LNCaP clone FGC (cell line): ENCODE results near the gene CPXM2.

Experiments used
- DNase-seq: peaks from one replicate; pipeline ENCODE4 v3.0.0-alpha.2; 2011; ENCODE audit warnings: low read depth
- H3K4me3 ChIP-seq: 2 replicates; pipeline ENCODE4 v1.5.1; 2011; ENCODE audit warnings: mild to moderate bottlenecking, low read depth, low read length, control low read depth
- TF ChIP-seq, protein P1 (sequence below): IDR thresholded peaks from 2 replicates; pipeline ENCODE4 v1.5.1; 2012; ENCODE audit warnings: mild to moderate bottlenecking; ENCODE audit not compliant: control insufficient read depth, insufficient read depth; ENCODE audit errors: extremely low read depth

CPXM2 gene

DNA sequence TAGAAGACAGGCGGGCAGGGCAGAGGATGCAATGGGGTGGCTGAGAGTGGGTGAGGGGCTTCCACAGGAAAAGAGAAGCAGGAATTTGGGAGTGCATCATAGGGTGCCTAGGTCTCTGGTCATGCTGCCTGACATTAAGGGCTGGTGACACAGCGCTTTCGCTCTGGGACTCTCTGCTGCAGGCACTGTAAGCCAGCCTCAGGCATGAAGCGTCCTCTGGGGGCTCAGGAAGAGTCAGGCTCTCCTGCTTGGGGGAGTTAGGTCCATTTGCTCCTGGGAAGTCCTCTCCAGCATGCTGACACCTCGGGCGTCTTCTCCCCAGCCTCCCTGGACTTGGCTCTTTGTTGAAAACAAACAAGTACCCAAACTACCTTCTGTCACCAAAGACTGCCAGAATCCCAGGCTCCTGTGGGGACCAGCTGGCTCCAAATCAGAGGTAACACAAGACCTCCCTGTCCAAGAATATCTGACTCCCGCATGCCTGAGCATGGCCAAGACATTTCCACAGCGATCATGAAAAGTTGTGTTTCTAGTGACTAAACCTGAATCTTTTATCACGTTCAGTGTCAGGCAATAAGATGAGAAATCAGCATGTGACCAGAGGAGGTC, 170.1 kb downstream of the CPXM2 start:
- H3K4me3 ChIP-seq = no peak overlapping the region
- DNase-seq = no peak
- TF ChIP-seq, protein P1, sequence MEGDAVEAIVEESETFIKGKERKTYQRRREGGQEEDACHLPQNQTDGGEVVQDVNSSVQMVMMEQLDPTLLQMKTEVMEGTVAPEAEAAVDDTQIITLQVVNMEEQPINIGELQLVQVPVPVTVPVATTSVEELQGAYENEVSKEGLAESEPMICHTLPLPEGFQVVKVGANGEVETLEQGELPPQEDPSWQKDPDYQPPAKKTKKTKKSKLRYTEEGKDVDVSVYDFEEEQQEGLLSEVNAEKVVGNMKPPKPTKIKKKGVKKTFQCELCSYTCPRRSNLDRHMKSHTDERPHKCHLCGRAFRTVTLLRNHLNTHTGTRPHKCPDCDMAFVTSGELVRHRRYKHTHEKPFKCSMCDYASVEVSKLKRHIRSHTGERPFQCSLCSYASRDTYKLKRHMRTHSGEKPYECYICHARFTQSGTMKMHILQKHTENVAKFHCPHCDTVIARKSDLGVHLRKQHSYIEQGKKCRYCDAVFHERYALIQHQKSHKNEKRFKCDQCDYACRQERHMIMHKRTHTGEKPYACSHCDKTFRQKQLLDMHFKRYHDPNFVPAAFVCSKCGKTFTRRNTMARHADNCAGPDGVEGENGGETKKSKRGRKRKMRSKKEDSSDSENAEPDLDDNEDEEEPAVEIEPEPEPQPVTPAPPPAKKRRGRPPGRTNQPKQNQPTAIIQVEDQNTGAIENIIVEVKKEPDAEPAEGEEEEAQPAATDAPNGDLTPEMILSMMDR = no peak

DNA sequence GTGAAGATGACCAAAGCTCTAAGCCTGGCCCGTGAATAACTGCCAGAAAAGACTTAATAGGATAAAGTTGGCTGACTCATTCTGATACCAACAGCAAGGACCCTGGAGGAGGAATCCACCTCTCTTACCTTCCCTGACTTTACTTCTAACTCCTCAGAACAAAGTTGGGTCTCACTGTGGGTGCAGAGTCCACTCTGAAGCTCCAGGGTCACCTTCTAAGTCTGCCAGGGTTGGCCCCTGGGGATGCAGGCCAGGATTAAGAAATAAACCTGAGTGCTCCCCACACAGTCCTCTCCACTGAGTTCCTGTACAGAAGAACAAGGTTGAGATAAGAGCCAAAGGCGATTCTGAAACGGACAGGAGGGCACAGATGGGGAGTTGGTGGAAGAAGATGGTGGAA, 171.1 kb downstream of the CPXM2 start:
- TF ChIP-seq, protein P1 = no peak
- DNase-seq = no peak
- H3K4me3 ChIP-seq = no peak overlapping the region

DNA sequence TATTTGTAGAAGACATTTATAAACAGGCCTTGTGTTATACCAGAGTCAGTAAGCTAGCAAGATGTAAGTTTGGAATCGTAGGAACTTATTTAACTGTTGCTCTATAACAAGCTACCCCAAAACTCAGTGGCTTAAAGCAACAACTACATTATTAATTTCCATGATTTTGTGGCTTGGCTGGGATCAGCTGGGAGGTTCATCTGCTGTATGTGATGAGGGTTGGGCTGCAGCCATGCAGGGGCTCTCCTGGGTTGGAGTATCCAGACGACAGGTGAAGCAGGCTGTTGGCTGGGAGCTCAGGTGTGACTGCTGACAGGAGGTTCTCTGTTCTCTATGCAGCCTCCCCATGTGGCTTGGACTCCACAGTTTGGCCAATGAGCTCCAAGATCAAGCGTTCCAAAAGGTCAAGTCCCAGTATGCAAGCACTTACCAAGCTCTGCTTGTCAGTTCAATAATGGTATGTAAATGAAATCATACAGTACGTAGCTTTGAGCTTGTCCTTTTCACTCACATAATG, 173.0 kb downstream of the CPXM2 start:
- H3K4me3 ChIP-seq = no peak overlapping the region
- TF ChIP-seq, protein P1 = no peak
- DNase-seq = no peak

DNA sequence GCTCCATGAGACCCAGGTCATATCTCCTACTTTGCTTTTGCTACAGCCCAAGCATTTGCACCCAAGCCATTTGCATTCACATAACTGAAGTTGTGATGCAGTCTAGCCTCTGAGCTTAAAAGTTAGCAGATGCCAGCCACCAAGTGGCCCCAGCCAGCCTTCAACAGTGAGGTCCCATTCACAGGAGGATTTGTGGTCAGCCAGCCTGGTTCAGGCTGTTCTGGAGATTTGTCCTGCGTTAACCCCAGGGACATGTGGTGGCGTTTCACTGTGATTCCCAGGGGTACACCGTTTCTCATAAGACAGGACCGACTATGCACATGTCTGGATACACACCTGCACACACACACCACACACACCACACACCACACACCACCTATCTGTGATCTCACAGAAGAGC, 174.3 kb downstream of the CPXM2 start:
- TF ChIP-seq, protein P1 = no peak
- no peak for DNase-seq
- no peak overlapping the region for H3K4me3 ChIP-seq

DNA sequence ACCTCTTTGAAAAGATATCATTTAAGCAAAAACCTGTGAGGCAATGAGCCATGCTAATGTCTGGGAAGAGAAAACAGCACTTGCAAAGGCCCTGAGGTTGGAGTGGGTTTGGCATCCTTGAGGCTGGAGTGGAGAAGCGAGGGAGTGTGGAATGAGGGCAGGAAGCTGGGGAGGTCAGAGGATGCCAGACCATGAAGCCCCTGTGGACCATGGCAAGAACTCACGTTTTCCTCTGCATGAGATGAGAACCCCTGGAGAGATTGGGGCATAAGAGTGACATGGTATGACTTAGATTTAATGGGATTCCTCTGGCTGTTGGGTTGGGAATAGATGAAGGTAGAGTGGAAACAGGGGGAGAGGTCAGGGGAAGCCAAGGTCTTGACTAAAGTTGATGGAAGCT, 176.1 kb downstream of the CPXM2 start:
- no peak overlapping the region for H3K4me3 ChIP-seq
- TF ChIP-seq, protein P1 = no peak
- DNase-seq = no peak

DNA sequence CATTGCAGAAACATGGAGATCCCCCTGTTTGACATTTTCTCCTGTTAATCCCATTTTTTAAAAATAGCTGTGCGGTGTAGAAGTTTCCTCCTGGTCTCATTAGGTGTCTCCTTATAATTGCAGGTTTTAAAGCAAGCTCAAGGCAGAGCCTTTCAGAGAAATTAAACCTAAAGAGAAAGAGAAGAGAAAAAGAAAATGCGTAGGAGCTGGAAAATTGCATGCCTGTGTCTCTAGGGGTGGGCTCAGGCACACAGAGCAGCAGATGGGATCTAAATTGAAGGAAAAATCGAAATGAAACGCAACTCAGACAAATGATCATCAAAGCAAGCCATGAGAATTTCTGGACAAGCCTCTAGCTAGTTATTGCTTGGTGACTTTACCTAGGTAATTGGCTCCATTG, 185.4 kb downstream of the CPXM2 start:
- TF ChIP-seq, protein P1 = no peak
- H3K4me3 ChIP-seq = no peak overlapping the region
- no peak for DNase-seq

DNA sequence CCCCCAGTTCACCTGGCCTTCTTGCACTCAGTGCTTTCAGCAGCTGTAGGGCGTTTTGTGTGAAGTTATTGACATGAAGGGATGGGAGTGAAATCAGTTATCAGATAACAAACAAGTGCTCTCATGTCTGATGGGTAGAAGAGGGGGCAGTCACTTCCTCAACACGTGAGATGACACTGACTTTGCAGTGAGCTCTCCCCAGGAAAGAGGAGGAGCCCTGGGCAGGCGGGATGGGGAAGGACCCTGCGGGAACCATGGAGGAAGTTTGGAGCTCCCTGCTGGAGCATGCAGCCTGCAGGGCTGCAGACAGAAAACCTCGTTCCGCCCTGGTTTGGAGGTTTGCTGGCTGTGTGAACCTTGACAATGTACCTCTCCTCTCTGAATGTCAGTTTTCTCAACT, 186.8 kb downstream of the CPXM2 start:
- DNase-seq = no peak
- TF ChIP-seq, protein P1 = no peak
- no peak overlapping the region for H3K4me3 ChIP-seq
